Endothelial cell of umbilical vein (primary cell): ENCODE measurements around the gene OSBP2. TPM values are rescaled to one million over a fixed set of nuclear protein-coding genes. Genes with fewer than 3 reads are reported as not detected.

Experiments used
- BruUV-seq: library from RNA; stranded (reverse); fragments of 400-500 nt; replicated peaks from 2 replicates; lab custom pipeline; 2021; lab: Mats Ljungman, UMichigan
- CTCF ChIA-PET: fragments of 300-600, 350-600 bp; sonication (Branson Sonifier 250); formaldehyde crosslinking; loops from one replicate; lab custom pipeline; 2021; ENCODE audit warnings: antibody characterized with exemption, inconsistent platforms; lab: Charles Lee
- POLR2A ChIA-PET: fragments of 300-600, 350-600 bp; sonication (Branson Sonifier 250); formaldehyde crosslinking; loops from one replicate; lab custom pipeline; 2021; ENCODE audit warnings: antibody characterized with exemption, inconsistent platforms; lab: Charles Lee
- DNase-seq: peaks from one replicate; pipeline ENCODE4 v3.0.0-alpha.2; 2011; ENCODE audit warnings: low read depth, low spot score
- FAIRE-seq: peaks from 2 replicates; lab custom pipeline; 2011; peaks lifted over from hg19 to GRCh38; lab: Jason Lieb, UNC
- H2AFZ ChIP-seq: 2 replicates; pipeline ENCODE4 v1.6.0; 2012; ENCODE audit warnings: low read depth, low read length, control low read depth, inconsistent platforms
- H3K27ac ChIP-seq: 2 replicates; pipeline ENCODE4 v1.5.1; 2011; ENCODE audit warnings: low read depth, mild to moderate bottlenecking, control low read depth, low read length, moderate library complexity; ENCODE audit not compliant: insufficient read depth
- H3K27me3 ChIP-seq, 2 experiments: 2 replicates each; pipeline versions ENCODE4 v1.6.0 to v1.6.1; 2011; ENCODE audit warnings: low read length in 2 of 2, mixed read lengths in 1 of 2; ENCODE audit not compliant: control insufficient read depth in 2 of 2, insufficient read depth in 2 of 2
- H3K36me3 ChIP-seq, 2 experiments: 2 replicates in 1 of 2; 3 replicates in 1 of 2; pipeline ENCODE4 v1.5.1; 2011; ENCODE audit warnings: low read length in 2 of 2, mild to moderate bottlenecking in 1 of 2, moderate library complexity in 1 of 2; ENCODE audit not compliant: control insufficient read depth in 2 of 2, insufficient read depth in 2 of 2; ENCODE audit errors: extremely low read depth in 1 of 2
- H3K4me1 ChIP-seq: 3 replicates; pipeline ENCODE4 v1.5.1; 2011; ENCODE audit warnings: mild to moderate bottlenecking, low read length; ENCODE audit not compliant: control insufficient read depth, insufficient read depth; ENCODE audit errors: extremely low read depth
- H3K4me2 ChIP-seq: 2 replicates; pipeline ENCODE4 v1.6.1; 2011; ENCODE audit warnings: low read length, control low read depth, mixed read lengths; ENCODE audit not compliant: insufficient read depth
- H3K4me3 ChIP-seq, 3 experiments: fragments of 200-600 bp in 1 of 3; sonication (generic), shearing (Covaris generic) in 1 of 3; replicated peaks in 1 of 3; 2 replicates each; pipeline ENCODE4 v1.5.1; 2011 to 2016; ENCODE audit warnings: control low read depth in 3 of 3, low read length in 3 of 3, mild to moderate bottlenecking in 2 of 3, inconsistent platforms in 1 of 3, low read depth in 1 of 3, moderate library complexity in 1 of 3; ENCODE audit not compliant: insufficient read depth in 1 of 3
- H3K79me2 ChIP-seq: 2 replicates; pipeline ENCODE4 v1.6.0; 2012; ENCODE audit warnings: low read length, inconsistent platforms; ENCODE audit not compliant: control insufficient read depth, insufficient read depth
- H3K9ac ChIP-seq: replicated peaks from 2 replicates; pipeline ENCODE3; 2011; ENCODE audit warnings: low read length, control low read depth; ENCODE audit not compliant: insufficient read depth; ENCODE audit errors: extremely low read depth
- H3K9me1 ChIP-seq: replicated peaks from 3 replicates; pipeline ENCODE4 v1.6.0; 2011; ENCODE audit warnings: mild to moderate bottlenecking, low read length; ENCODE audit not compliant: control insufficient read depth, insufficient read depth; ENCODE audit errors: extremely low read depth
- H3K9me3 ChIP-seq: replicated peaks from 2 replicates; pipeline ENCODE4 v1.5.1; 2012; ENCODE audit warnings: low read length, inconsistent platforms; ENCODE audit not compliant: control insufficient read depth, insufficient read depth
- H4K20me1 ChIP-seq: replicated peaks from 2 replicates; pipeline ENCODE3; 2011; ENCODE audit warnings: mild to moderate bottlenecking, low read length; ENCODE audit not compliant: control insufficient read depth, insufficient read depth; ENCODE audit errors: extremely low read depth
- CTCF ChIP-seq, 2 donors: IDR thresholded peaks; 1 replicate in 1 of 2; 2 replicates in 1 of 2; pipeline ENCODE4 v1.5.1; 2011; ENCODE audit warnings: low read length in 2 of 2, mild to moderate bottlenecking in 2 of 2, moderate library complexity in 2 of 2, control low read depth in 1 of 2, inconsistent platforms in 1 of 2, low read depth in 1 of 2; ENCODE audit not compliant: insufficient read depth in 1 of 2; ENCODE audit errors: extremely low read depth in 1 of 2
- EZH2 ChIP-seq: IDR thresholded peaks from 2 replicates; pipeline ENCODE4 v1.6.1; 2012; ENCODE audit warnings: borderline replicate concordance, low read depth, mild to moderate bottlenecking, moderate library complexity, low read length, inconsistent platforms; ENCODE audit not compliant: severe bottlenecking
- FOS ChIP-seq: IDR thresholded peaks from 2 replicates; pipeline ENCODE4 v1.6.1; 2011; ENCODE audit warnings: mild to moderate bottlenecking, low read length, moderate library complexity, borderline replicate concordance; ENCODE audit not compliant: insufficient read depth
- GATA2 ChIP-seq: IDR thresholded peaks from 2 replicates; pipeline ENCODE4 v1.7.0; 2011; ENCODE audit warnings: low read depth, mild to moderate bottlenecking, moderate library complexity, mixed read lengths, low read length; ENCODE audit not compliant: insufficient read length, insufficient read depth
- JUN ChIP-seq: IDR thresholded peaks from 2 replicates; pipeline ENCODE4 v1.6.1; 2011; ENCODE audit warnings: borderline replicate concordance, low read depth; ENCODE audit not compliant: insufficient read length, insufficient read depth
- MAX ChIP-seq: IDR thresholded peaks from 2 replicates; pipeline ENCODE4 v1.6.1; 2011; ENCODE audit not compliant: insufficient read depth, insufficient read length
- MYC ChIP-seq: IDR thresholded peaks from one replicate; pipeline ENCODE4 v1.6.1; 2011; ENCODE audit warnings: mild to moderate bottlenecking, low read depth, low read length
- POLR2A ChIP-seq: IDR thresholded peaks from 2 replicates; pipeline ENCODE4 v1.6.1; 2012; ENCODE audit warnings: low read depth, mild to moderate bottlenecking, control low read depth, low read length
- POLR2AphosphoS5 ChIP-seq: IDR thresholded peaks from 2 replicates; pipeline ENCODE4 v1.6.1; 2012; ENCODE audit warnings: low read depth, mild to moderate bottlenecking, control low read depth, low read length, moderate library complexity; ENCODE audit not compliant: insufficient read depth
- dilution Hi-C: fragments of 300-500 bp; cut with MboI; formaldehyde crosslinking; loops from one replicate; pipeline ENCODE4 v1.15.0; 2019; ENCODE audit warnings: low sequenced_read_pairs; ENCODE audit not compliant: extremely low pct_ligation_motif_present
- intact Hi-C: fragments of 100-400 bp; cut with micrococcal nuclease; formaldehyde crosslinking; loops from one replicate; pipeline ENCODE4 v1.10.0; 2022
- polyA plus RNA-seq, 4 experiments: library from polyadenylated mRNA; depleted of rRNA in 3 of 4; stranded (reverse) in 3 of 4; unstranded in 1 of 4; fragments of >200 nt; gene quantifications; 2 replicates each; pipeline versions ENCODE4 v1.2.1 to v1.2.3, GENCODE V29; 2011 to 2012; ENCODE audit warnings: missing spikeins in 1 of 4
- total RNA-seq: library from RNA; stranded (reverse); gene quantifications from 2 replicates; pipeline ENCODE4 v1.2.3, GENCODE V29; 2021

Gene OSBP2
- total and polyA plus RNA-seq, 2 donors (not counting 3 experiments of a cell fraction or from before 2014, with no cell fraction given) = 4.1 to 7.5 TPM

- FAIRE-seq = no peak
- CTCF ChIA-PET = interaction anchor here (1.9 kb wide), 1 partner anchor 115 kb away, joined by 5 read pairs; no protein-coding TSS in a partner anchor
- Histone ChIP-seq H2AFZ (no peak overlapping the region), H3K79me2 (no peaks in the 10 kb centered on the region), H3K9ac (no peak overlapping the region), H3K4me3 (no peak overlapping the region), H3K27me3 (no peaks in the 10 kb centered on the region), H3K9me3 (no peaks in the 10 kb centered on the region), H3K4me1 (no peaks in the 10 kb centered on the region), H3K36me3 (no peaks in the 10 kb centered on the region), H4K20me1 (no peaks in the 10 kb centered on the region), H3K27ac (no peak overlapping the region), H3K4me2 (no peak overlapping the region), H3K9me1 (no peaks in the 10 kb centered on the region)
- BruUV-seq = no TSS peak
- POLR2A ChIA-PET = interaction anchor here (0.6 kb wide), 1 partner anchor 90 kb away, joined by 4 read pairs; no protein-coding TSS in a partner anchor
- dilution Hi-C loops = no loop called here
- TF ChIP-seq FOS (no peak), JUN (no peak), MYC (no peak), GATA2 (no peak), POLR2A (no peak), POLR2AphosphoS5 (no peak), MAX (no peak)
- no peak for DNase-seq
- intact Hi-C loops = no loop called here
These were observed 55.2 kb downstream of the OSBP2 start for GRCh38 chr22:30749849-30750248.

- DNase-seq (no peak), FAIRE-seq (no peak)
- H3K9ac ChIP-seq = no peak overlapping the region
- H3K9me3 ChIP-seq = no peaks in the 10 kb centered on the region
- H3K4me3 ChIP-seq = no peak overlapping the region
- H3K4me2 ChIP-seq = no peak overlapping the region
- dilution Hi-C loops (no loop called here), intact Hi-C loops (no loop called here)
- no TSS peak for BruUV-seq
- H4K20me1 ChIP-seq = no peaks in the 10 kb centered on the region
- TF ChIP-seq MAX = no peak
- TF ChIP-seq POLR2AphosphoS5 = no peak
- TF ChIP-seq CTCF (IDR thresholded peaks at IDR 0.05; ENCODE audit: extremely low read depth in 1 of 2, insufficient read depth in 1 of 2, low read depth in 1 of 2, low read length in 2 of 2) = no peak
- TF ChIP-seq EZH2 = no peak
- no peak for TF ChIP-seq FOS
- no peak for TF ChIP-seq POLR2A
- no peak for TF ChIP-seq MYC
- no peak for TF ChIP-seq GATA2
- no peak overlapping the region for H2AFZ ChIP-seq
- no peaks in the 10 kb centered on the region for H3K36me3 ChIP-seq
- no peaks in the 10 kb centered on the region for H3K4me1 ChIP-seq
- no peaks in the 10 kb centered on the region for H3K9me1 ChIP-seq
- H3K27ac ChIP-seq = no peak overlapping the region
- ChIA-PET CTCF (interaction anchor here (1.2 to 7.1 kb wide), 2 partner anchors 12 to 117 kb away, joined by 7 to 486 read pairs; partner anchors contain the start of gene SLC35E4), POLR2A (no interaction called here)
- no peaks in the 10 kb centered on the region for H3K79me2 ChIP-seq
- H3K27me3 ChIP-seq = no peaks in the 10 kb centered on the region
These were observed 56.9 kb downstream of the OSBP2 start for GRCh38 chr22:30751529-30751928.
